ENCODE results near the gene XRCC6.
"Not testable (repeated sequence)": the region's sequence is repeated elsewhere in the genome, so short reads cannot be mapped to it uniquely, and the experiment has no call there.

XRCC6 gene

GRCh38 chr22:41659941-41660340, 38.8 kb downstream of the XRCC6 start:
- no peak for DNase-seq (ENCODE audit: low spot score)
- in situ Hi-C loops (cut with MboI; ENCODE audit: low pct_unique_long_range_greater_than_20kb, low sequenced_read_pairs, unreplicated experiment): no loop called here
- TF ChIP-seq, protein P1, sequence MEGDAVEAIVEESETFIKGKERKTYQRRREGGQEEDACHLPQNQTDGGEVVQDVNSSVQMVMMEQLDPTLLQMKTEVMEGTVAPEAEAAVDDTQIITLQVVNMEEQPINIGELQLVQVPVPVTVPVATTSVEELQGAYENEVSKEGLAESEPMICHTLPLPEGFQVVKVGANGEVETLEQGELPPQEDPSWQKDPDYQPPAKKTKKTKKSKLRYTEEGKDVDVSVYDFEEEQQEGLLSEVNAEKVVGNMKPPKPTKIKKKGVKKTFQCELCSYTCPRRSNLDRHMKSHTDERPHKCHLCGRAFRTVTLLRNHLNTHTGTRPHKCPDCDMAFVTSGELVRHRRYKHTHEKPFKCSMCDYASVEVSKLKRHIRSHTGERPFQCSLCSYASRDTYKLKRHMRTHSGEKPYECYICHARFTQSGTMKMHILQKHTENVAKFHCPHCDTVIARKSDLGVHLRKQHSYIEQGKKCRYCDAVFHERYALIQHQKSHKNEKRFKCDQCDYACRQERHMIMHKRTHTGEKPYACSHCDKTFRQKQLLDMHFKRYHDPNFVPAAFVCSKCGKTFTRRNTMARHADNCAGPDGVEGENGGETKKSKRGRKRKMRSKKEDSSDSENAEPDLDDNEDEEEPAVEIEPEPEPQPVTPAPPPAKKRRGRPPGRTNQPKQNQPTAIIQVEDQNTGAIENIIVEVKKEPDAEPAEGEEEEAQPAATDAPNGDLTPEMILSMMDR (IDR thresholded peaks at IDR 0.05; ENCODE audit: extremely low read depth, insufficient read depth, missing control alignments): no peak

GRCh38 chr22:41660416-41660815, 39.3 kb downstream of the XRCC6 start:
- in situ Hi-C loops (cut with MboI; ENCODE audit: low pct_unique_long_range_greater_than_20kb, low sequenced_read_pairs, unreplicated experiment): no loop called here
- TF ChIP-seq, protein P1 (IDR thresholded peaks at IDR 0.05; ENCODE audit: extremely low read depth, insufficient read depth, missing control alignments): no peak
- no peak for DNase-seq (ENCODE audit: low spot score)

DNA sequence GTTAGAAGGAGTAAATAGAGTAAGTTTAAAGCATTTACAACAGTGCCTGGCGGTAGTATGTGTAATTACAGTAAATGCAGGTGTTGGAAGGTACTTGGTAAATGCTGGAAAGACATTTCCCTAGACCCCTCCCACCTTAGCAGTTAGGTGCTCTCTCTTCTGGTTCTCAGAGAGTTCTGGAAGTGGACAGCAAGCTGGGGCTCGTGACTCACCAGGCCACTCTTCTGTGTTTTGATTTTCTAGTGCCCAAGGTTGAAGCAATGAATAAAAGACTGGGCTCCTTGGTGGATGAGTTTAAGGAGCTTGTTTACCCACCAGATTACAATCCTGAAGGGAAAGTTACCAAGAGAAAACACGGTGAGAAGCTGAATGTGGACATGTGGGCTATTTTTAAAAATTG, 40.0 kb downstream of the XRCC6 start:
- DNase-seq (ENCODE audit: low spot score): no peak
- TF ChIP-seq, protein P1 (IDR thresholded peaks at IDR 0.05; ENCODE audit: extremely low read depth, insufficient read depth, missing control alignments): no peak
- in situ Hi-C loops (cut with MboI; ENCODE audit: low pct_unique_long_range_greater_than_20kb, low sequenced_read_pairs, unreplicated experiment): no loop called here

- TF ChIP-seq, protein P1 (IDR thresholded peaks at IDR 0.05; ENCODE audit: extremely low read depth, insufficient read depth, missing control alignments): no peak
- DNase-seq (ENCODE audit: low spot score): no peak
- in situ Hi-C loops (cut with MboI; ENCODE audit: low pct_unique_long_range_greater_than_20kb, low sequenced_read_pairs, unreplicated experiment): no loop called here
These were observed 40.6 kb downstream of the XRCC6 start for GRCh38 chr22:41661713-41662112.

DNA sequence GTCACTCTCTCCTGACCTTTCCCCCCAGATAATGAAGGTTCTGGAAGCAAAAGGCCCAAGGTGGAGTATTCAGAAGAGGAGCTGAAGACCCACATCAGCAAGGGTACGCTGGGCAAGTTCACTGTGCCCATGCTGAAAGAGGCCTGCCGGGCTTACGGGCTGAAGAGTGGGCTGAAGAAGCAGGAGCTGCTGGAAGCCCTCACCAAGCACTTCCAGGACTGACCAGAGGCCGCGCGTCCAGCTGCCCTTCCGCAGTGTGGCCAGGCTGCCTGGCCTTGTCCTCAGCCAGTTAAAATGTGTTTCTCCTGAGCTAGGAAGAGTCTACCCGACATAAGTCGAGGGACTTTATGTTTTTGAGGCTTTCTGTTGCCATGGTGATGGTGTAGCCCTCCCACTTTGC, 42.5 kb downstream of the XRCC6 start:
- in situ Hi-C loops (cut with MboI; ENCODE audit: low pct_unique_long_range_greater_than_20kb, low sequenced_read_pairs, unreplicated experiment); DNase-seq (ENCODE audit: low spot score): not testable (repeated sequence)

DNA sequence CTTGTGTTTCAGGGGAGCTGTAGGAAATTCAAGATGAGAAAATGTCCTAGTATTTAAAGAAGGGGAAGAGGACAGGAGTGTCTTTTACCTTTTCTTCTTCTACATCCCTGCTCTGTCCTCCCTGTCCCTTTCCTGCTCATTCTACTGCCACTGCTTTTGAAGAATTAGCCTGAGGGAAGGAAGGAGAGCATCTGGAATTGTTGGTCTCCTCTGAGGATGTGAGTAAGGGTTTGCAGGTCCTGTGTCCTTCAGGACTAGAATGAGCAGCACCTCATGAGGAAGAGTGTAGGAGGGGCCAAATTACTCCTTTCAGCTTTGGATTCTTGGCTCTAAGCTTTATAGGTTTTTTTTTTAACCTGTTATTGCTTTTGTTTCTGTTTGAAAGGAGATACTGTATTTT, 43.4 kb downstream of the XRCC6 start:
- in situ Hi-C loops (cut with MboI; ENCODE audit: low pct_unique_long_range_greater_than_20kb, low sequenced_read_pairs, unreplicated experiment): no loop called here
- DNase-seq (ENCODE audit: low spot score): no peak
- TF ChIP-seq, protein P1 (IDR thresholded peaks at IDR 0.05; ENCODE audit: extremely low read depth, insufficient read depth, missing control alignments): no peak

GRCh38 chr22:41664951-41665350, 43.9 kb downstream of the XRCC6 start:
- no peak for DNase-seq (ENCODE audit: low spot score)
- in situ Hi-C loops (cut with MboI; ENCODE audit: low pct_unique_long_range_greater_than_20kb, low sequenced_read_pairs, unreplicated experiment): no loop called here

More at GRCh38 chr22:41664951-41665350, 43.9 kb downstream of the XRCC6 start:
- TF ChIP-seq, protein P1 (IDR thresholded peaks at IDR 0.05; ENCODE audit: extremely low read depth, insufficient read depth, missing control alignments): no peak

All from GM13977 (cell line).